ENCODE results near the gene EPHA5. TPM values are rescaled to one million over a fixed set of nuclear protein-coding genes. Genes with fewer than 3 reads are reported as not detected.

The EPHA5 gene
- total RNA-seq, 1 donor from 2014 or later = 0.59 TPM

- peak; percentile 55 for DNase-seq
These were observed 46.8 kb downstream of the EPHA5 start for GRCh38 chr4:65623506-65623905.

GRCh38 chr4:65617416-65617815 lies 52.9 kb downstream of the EPHA5 start:
- DNase-seq = no peak

GRCh38 chr4:65604515-65604914 lies 65.8 kb downstream of the EPHA5 start:
- no peak for DNase-seq

- no peak for DNase-seq
These were observed 69.6 kb downstream of the EPHA5 start for GRCh38 chr4:65600656-65601055.

GRCh38 chr4:65599340-65599739 lies 70.9 kb downstream of the EPHA5 start:
- no peak for DNase-seq

- no peak for DNase-seq
These were observed 72.6 kb downstream of the EPHA5 start for GRCh38 chr4:65597697-65598096.

GRCh38 chr4:65592089-65592488 lies 78.2 kb downstream of the EPHA5 start:
- DNase-seq = no peak

GRCh38 chr4:65589921-65590320 lies 80.4 kb downstream of the EPHA5 start:
- DNase-seq = no peak

- DNase-seq = no peak
These were observed 81.0 kb downstream of the EPHA5 start for GRCh38 chr4:65589331-65589730.

GRCh38 chr4:65580551-65580950 lies 89.7 kb downstream of the EPHA5 start:
- no peak for DNase-seq

- DNase-seq = no peak
These were observed 103.8 kb downstream of the EPHA5 start for GRCh38 chr4:65566473-65566872.

- no peak for DNase-seq
These were observed 109.1 kb downstream of the EPHA5 start for GRCh38 chr4:65561164-65561563.

GRCh38 chr4:65559270-65559669 lies 111.0 kb downstream of the EPHA5 start:
- no peak for DNase-seq

GRCh38 chr4:65552057-65552456 lies 118.2 kb downstream of the EPHA5 start:
- no peak for DNase-seq

GRCh38 chr4:65550500-65550899 lies 119.8 kb downstream of the EPHA5 start:
- DNase-seq = no peak

GRCh38 chr4:65546882-65547416 lies 123.3 kb downstream of the EPHA5 start:
- DNase-seq = no peak

- DNase-seq = no peak
These were observed 131.7 kb downstream of the EPHA5 start for GRCh38 chr4:65538571-65538970.

GRCh38 chr4:65535113-65535512 lies 135.2 kb downstream of the EPHA5 start:
- no peak for DNase-seq

GRCh38 chr4:65521666-65522065 lies 148.6 kb downstream of the EPHA5 start:
- no peak for DNase-seq

- DNase-seq = no peak
These were observed 154.6 kb downstream of the EPHA5 start for GRCh38 chr4:65515646-65516045.

- DNase-seq = no peak
These were observed 159.3 kb downstream of the EPHA5 start for GRCh38 chr4:65510976-65511375.

- DNase-seq = no peak
These were observed 162.1 kb downstream of the EPHA5 start for GRCh38 chr4:65508168-65508567.

- no peak for DNase-seq
These were observed 168.1 kb downstream of the EPHA5 start for GRCh38 chr4:65502131-65502701.

- no peak for DNase-seq
These were observed 171.7 kb downstream of the EPHA5 start for GRCh38 chr4:65498606-65499005.

- DNase-seq = no peak
These were observed 174.8 kb downstream of the EPHA5 start for GRCh38 chr4:65495439-65495838.
